H9 (cell line): ENCODE data around the gene LIMS1. TPM values are rescaled to one million over a fixed set of nuclear protein-coding genes. Genes with fewer than 3 reads are reported as not detected.

Experiments
- DNase-seq: peaks from one replicate; pipeline ENCODE4 v3.0.0-alpha.2; 2017
- H2AFZ ChIP-seq: one replicate; pipeline ENCODE4 v1.6.1; 2013; ENCODE audit warnings: mild to moderate bottlenecking, low read length, control low read depth, moderate library complexity
- H2AK5ac ChIP-seq: 2 replicates; pipeline ENCODE4 v1.6.1; 2013; ENCODE audit warnings: low read length, control low read depth, mixed read lengths; ENCODE audit not compliant: insufficient read length
- H2BK120ac ChIP-seq: one replicate; pipeline ENCODE4 v1.6.1; 2013; ENCODE audit warnings: low read depth, mild to moderate bottlenecking, low read length, control low read depth, inconsistent platforms; ENCODE audit not compliant: poor library complexity, severe bottlenecking
- H2BK12ac ChIP-seq: 2 replicates; pipeline ENCODE4 v1.6.1; 2013; ENCODE audit warnings: low read length, control low read depth, mixed read lengths, low read depth; ENCODE audit not compliant: insufficient read length
- H2BK15ac ChIP-seq: 2 replicates; pipeline ENCODE4 v1.6.1; 2013; ENCODE audit warnings: low read depth, low read length, control low read depth
- H2BK20ac ChIP-seq: one replicate; pipeline ENCODE4 v1.6.1; 2013; ENCODE audit warnings: low read depth, mild to moderate bottlenecking, low read length, control low read depth, inconsistent platforms; ENCODE audit not compliant: poor library complexity, severe bottlenecking
- H2BK5ac ChIP-seq: 2 replicates; pipeline ENCODE4 v1.6.1; 2013; ENCODE audit warnings: low read length, control low read depth, mixed read lengths; ENCODE audit not compliant: insufficient read length
- H3K14ac ChIP-seq: 2 replicates; pipeline ENCODE4 v1.6.1; 2013; ENCODE audit warnings: low read length, control low read depth; ENCODE audit not compliant: insufficient read depth
- H3K18ac ChIP-seq: 2 replicates; pipeline ENCODE4 v1.6.1; 2013; ENCODE audit warnings: low read depth, mild to moderate bottlenecking, mixed read lengths, low read length, control low read depth; ENCODE audit not compliant: insufficient read length
- H3K23ac ChIP-seq: 2 replicates; pipeline ENCODE4 v1.6.1; 2013; ENCODE audit warnings: low read length, control low read depth, mixed read lengths, low read depth; ENCODE audit not compliant: insufficient read length
- H3K23me2 ChIP-seq: 2 replicates; pipeline ENCODE4 v1.6.1; 2013; ENCODE audit warnings: low read depth, mild to moderate bottlenecking, mixed read lengths, low read length, control low read depth; ENCODE audit not compliant: insufficient read length, poor library complexity, severe bottlenecking
- H3K27ac ChIP-seq: 2 replicates; pipeline ENCODE4 v1.5.1; 2013; ENCODE audit warnings: low read length, control low read depth, mixed read lengths, low read depth; ENCODE audit not compliant: insufficient read length
- H3K27me3 ChIP-seq: 2 replicates; pipeline ENCODE4 v1.6.1; 2013; ENCODE audit warnings: low read length, control low read depth, inconsistent platforms; ENCODE audit not compliant: insufficient read depth
- H3K4ac ChIP-seq: 2 replicates; pipeline ENCODE4 v1.6.1; 2013; ENCODE audit warnings: low read depth, mild to moderate bottlenecking, control low read depth, inconsistent platforms, low read length, moderate library complexity
- H3K4me1 ChIP-seq: 2 replicates; pipeline ENCODE4 v1.6.1; 2013; ENCODE audit warnings: low read length, control low read depth, inconsistent platforms; ENCODE audit not compliant: insufficient read depth
- H3K4me2 ChIP-seq: 2 replicates; pipeline ENCODE4 v1.6.1; 2013; ENCODE audit warnings: low read length, control low read depth, mixed read lengths; ENCODE audit not compliant: insufficient read length, insufficient read depth
- H3K56ac ChIP-seq: 2 replicates; pipeline ENCODE4 v1.6.1; 2013; ENCODE audit warnings: low read depth, mild to moderate bottlenecking, mixed read lengths, low read length, control low read depth; ENCODE audit not compliant: insufficient read length
- H3K79me1 ChIP-seq: 2 replicates; pipeline ENCODE4 v1.6.1; 2013; ENCODE audit warnings: low read depth, mild to moderate bottlenecking, moderate library complexity, low read length, control low read depth, inconsistent platforms; ENCODE audit not compliant: insufficient read depth, poor library complexity, severe bottlenecking
- H3K79me2 ChIP-seq: 2 replicates; pipeline ENCODE4 v1.6.1; 2013; ENCODE audit warnings: low read length, control low read depth, inconsistent platforms; ENCODE audit not compliant: insufficient read depth
- H3K9ac ChIP-seq: 2 replicates; pipeline ENCODE4 v1.6.1; 2013; ENCODE audit warnings: low read length, control low read depth, mixed read lengths; ENCODE audit not compliant: insufficient read length; ENCODE audit errors: extremely low read depth
- H3K9me3 ChIP-seq: one replicate; pipeline ENCODE4 v1.6.1; 2013; ENCODE audit warnings: low read depth, low read length, inconsistent platforms; ENCODE audit not compliant: control insufficient read depth
- H3T11ph ChIP-seq: one replicate; pipeline ENCODE4 v1.6.1; 2013; ENCODE audit warnings: mild to moderate bottlenecking, low read length, control low read depth, inconsistent platforms
- H4K20me1 ChIP-seq: one replicate; pipeline ENCODE4 v1.6.1; 2013; ENCODE audit not compliant: control insufficient read depth, insufficient read length, insufficient read depth
- H4K5ac ChIP-seq: 2 replicates; pipeline ENCODE4 v1.6.1; 2013; ENCODE audit warnings: low read depth, mild to moderate bottlenecking, mixed read lengths, low read length, control low read depth; ENCODE audit not compliant: insufficient read length
- H4K8ac ChIP-seq: replicated peaks from 2 replicates; pipeline ENCODE4 v1.6.1; 2013; ENCODE audit warnings: low read length, control low read depth, mixed read lengths, low read depth; ENCODE audit not compliant: insufficient read length
- H4K91ac ChIP-seq: 2 replicates; pipeline ENCODE4 v1.6.1; 2013; ENCODE audit warnings: low read depth, mild to moderate bottlenecking, moderate library complexity, mixed read lengths, low read length, control low read depth; ENCODE audit not compliant: insufficient read length
- H3K27ac Mint-ChIP-seq, 3 experiments: 2 replicates in 2 of 3; 3 replicates in 1 of 3; pipeline ENCODE4 v1.8.0; 2020 to 2021; ENCODE audit warnings: mixed read lengths in 3 of 3, mild to moderate bottlenecking in 1 of 3, moderate library complexity in 1 of 3
- H3K27me3 Mint-ChIP-seq: 2 replicates; pipeline ENCODE4 v1.8.0; 2021; ENCODE audit warnings: low read depth, mild to moderate bottlenecking, moderate library complexity, mixed read lengths
- H3K36me3 Mint-ChIP-seq, 3 experiments: 2 replicates in 2 of 3; 3 replicates in 1 of 3; pipeline ENCODE4 v1.8.0; 2020 to 2021; ENCODE audit warnings: low read depth in 3 of 3, mixed read lengths in 3 of 3; ENCODE audit not compliant: insufficient read depth in 1 of 3
- H3K4me1 Mint-ChIP-seq, 2 experiments: 2 replicates each; pipeline ENCODE4 v1.8.0; 2020; ENCODE audit warnings: mixed read lengths in 2 of 2
- H3K4me3 Mint-ChIP-seq, 2 experiments: 2 replicates in 1 of 2; 3 replicates in 1 of 2; pipeline ENCODE4 v1.8.0; 2020 to 2021; ENCODE audit warnings: mild to moderate bottlenecking in 2 of 2, mixed read lengths in 2 of 2, moderate library complexity in 1 of 2
- H3K9me3 Mint-ChIP-seq, 2 experiments: 2 replicates in 1 of 2; 3 replicates in 1 of 2; pipeline ENCODE4 v1.8.0; 2020; ENCODE audit warnings: mild to moderate bottlenecking in 2 of 2, mixed read lengths in 2 of 2, moderate library complexity in 1 of 2
- CTCF ChIP-seq: fragments of 200-600 bp; sonication (generic); conservative IDR thresholded peaks from 3 replicates; pipeline ENCODE4 v1.8.0; 2021; ENCODE audit warnings: antibody characterized with exemption, mild to moderate bottlenecking
- WGBS: extraction: QIAGEN DNeasy Blood & Tissue Kit; methylation state at CpG from one replicate; pipeline ENCODE4 v1.1.7; 2013; ENCODE audit warnings: missing lambda C conversion rate, low lambda C conversion rate, mixed read lengths; ENCODE audit not compliant: insufficient read length; ENCODE audit errors: extremely low coverage; 5-methylcytosine and 5-hydroxymethylcytosine counted together
- total RNA-seq: library from RNA; stranded (reverse); gene quantifications from 2 replicates; pipeline ENCODE4 v1.2.1, GENCODE V29; 2021

Gene LIMS1
- total RNA-seq, 1 experiment from 2014 or later = 37.7 TPM

- H2BK120ac ChIP-seq = no peak overlapping the region
- H3K4me1 Mint-ChIP-seq = no peaks in the 10 kb centered on the region
- no peaks in the 10 kb centered on the region for H3K9me3 ChIP-seq
- no peak overlapping the region for H3K4ac ChIP-seq
- H3K14ac ChIP-seq = no peak overlapping the region
- H4K8ac ChIP-seq = no peak overlapping the region
- no peak overlapping the region for H3K23ac ChIP-seq
- no peak overlapping the region for H3K18ac ChIP-seq
- no peak overlapping the region for H4K5ac ChIP-seq
- no peak overlapping the region for H2BK12ac ChIP-seq
- no peak for TF ChIP-seq CTCF
- peaks cover 3% of the 10 kb centered on the region in 2 experiments; a peak in 3 of 5 replicates for H3K9me3 Mint-ChIP-seq
- H3K79me1 ChIP-seq = no peaks in the 10 kb centered on the region
- H4K20me1 ChIP-seq = no peaks in the 10 kb centered on the region
- H3K27ac ChIP-seq = no peak overlapping the region
- H3K27ac Mint-ChIP-seq = no peak overlapping the region
- no peak overlapping the region for H3T11ph ChIP-seq
- no peak overlapping the region for H2AFZ ChIP-seq
- peaks cover 2% of the 10 kb centered on the region for H3K27me3 Mint-ChIP-seq
- no peak overlapping the region for H2AK5ac ChIP-seq
- H3K79me2 ChIP-seq = no peaks in the 10 kb centered on the region
- H3K9ac ChIP-seq = no peak overlapping the region
- WGBS = no CpG with 5 or more reads among the region's 1 CpG
- H2BK15ac ChIP-seq = no peak overlapping the region
- H3K27me3 ChIP-seq = no peaks in the 10 kb centered on the region
- no peaks in the 10 kb centered on the region for H3K36me3 Mint-ChIP-seq
- H3K4me3 Mint-ChIP-seq = no peak overlapping the region
- no peak overlapping the region for H2BK20ac ChIP-seq
- H3K56ac ChIP-seq = no peak overlapping the region
- no peak overlapping the region for H4K91ac ChIP-seq
- DNase-seq = no peak
- no peaks in the 10 kb centered on the region for H3K23me2 ChIP-seq
- no peak overlapping the region for H2BK5ac ChIP-seq
- no peak overlapping the region for H3K4me2 ChIP-seq
- H3K4me1 ChIP-seq = no peaks in the 10 kb centered on the region
These were observed 170.6 kb downstream of the LIMS1 start for GRCh38 chr2:108704871-108705270.
